Measurements from ENCODE around the gene PTRHD1.

The PTRHD1 gene

GRCh38 chr2:24793761-24794435, 707 bp upstream of the PTRHD1 start:
- TF ChIP-seq CTCF (IDR thresholded peaks at IDR 0.05; ENCODE audit: low read depth, low read length) = no peak
- DNase-seq (ENCODE audit: extremely low read depth, low read depth) = no peak

GRCh38 chr2:24792542-24792873, 683 bp downstream of the PTRHD1 start:
- DNase-seq (ENCODE audit: extremely low read depth, low read depth) = no peak
- TF ChIP-seq CTCF (IDR thresholded peaks at IDR 0.05; ENCODE audit: low read depth, low read length) = no peak

GRCh38 chr2:24791452-24791851, 1.7 kb downstream of the PTRHD1 start:
- no peak for DNase-seq (ENCODE audit: extremely low read depth, low read depth)
- TF ChIP-seq CTCF (IDR thresholded peaks at IDR 0.05; ENCODE audit: low read depth, low read length) = no peak

DNA sequence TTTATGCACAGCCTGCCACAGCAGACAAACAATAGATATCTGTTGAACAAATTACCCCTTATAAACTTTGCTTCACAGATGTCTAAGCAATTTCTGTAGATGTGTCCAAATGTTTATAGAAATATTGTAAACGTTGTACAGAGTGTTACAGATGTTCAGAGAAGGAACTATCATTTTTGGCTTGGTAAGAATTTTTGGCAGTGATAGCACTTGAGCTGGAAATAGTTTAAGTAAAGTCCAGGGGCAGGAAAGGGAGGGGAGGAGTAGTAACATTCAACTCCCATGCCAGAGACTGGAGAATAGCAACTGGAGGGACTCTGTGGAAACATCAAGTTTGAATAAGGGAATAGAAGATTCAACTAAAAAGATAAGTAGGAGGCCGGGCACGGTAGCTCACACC, 4.4 kb downstream of the PTRHD1 start:
- no peak for TF ChIP-seq CTCF (IDR thresholded peaks at IDR 0.05; ENCODE audit: low read depth, low read length)
- no peak for DNase-seq (ENCODE audit: extremely low read depth, low read depth)

DNA sequence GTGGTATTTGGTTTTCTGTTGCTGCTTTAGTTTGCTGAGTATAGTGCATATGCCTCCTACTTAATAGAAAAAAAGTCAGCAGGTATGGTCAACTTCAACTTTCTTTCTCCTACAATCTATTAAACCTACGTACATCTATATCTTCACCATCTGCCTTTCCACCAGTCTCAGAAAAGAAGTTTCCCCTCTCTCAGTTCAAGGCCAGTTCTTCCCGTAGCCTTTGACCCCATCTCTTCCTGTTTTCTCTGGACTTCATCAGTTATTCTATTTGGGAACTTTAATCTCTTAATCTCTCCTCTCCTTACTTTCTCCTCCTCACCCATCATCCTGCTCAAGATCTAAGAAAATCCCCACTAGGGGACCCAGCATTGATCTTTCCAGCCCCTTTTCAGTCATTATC, 5.7 kb downstream of the PTRHD1 start:
- DNase-seq (ENCODE audit: extremely low read depth, low read depth) = no peak
- TF ChIP-seq CTCF (IDR thresholded peaks at IDR 0.05; ENCODE audit: low read depth, low read length) = no peak

- TF ChIP-seq CTCF (IDR thresholded peaks at IDR 0.05; ENCODE audit: low read depth, low read length) = no peak
- no peak for DNase-seq (ENCODE audit: extremely low read depth, low read depth)
These were observed 7.4 kb downstream of the PTRHD1 start for GRCh38 chr2:24785671-24786321.

DNA sequence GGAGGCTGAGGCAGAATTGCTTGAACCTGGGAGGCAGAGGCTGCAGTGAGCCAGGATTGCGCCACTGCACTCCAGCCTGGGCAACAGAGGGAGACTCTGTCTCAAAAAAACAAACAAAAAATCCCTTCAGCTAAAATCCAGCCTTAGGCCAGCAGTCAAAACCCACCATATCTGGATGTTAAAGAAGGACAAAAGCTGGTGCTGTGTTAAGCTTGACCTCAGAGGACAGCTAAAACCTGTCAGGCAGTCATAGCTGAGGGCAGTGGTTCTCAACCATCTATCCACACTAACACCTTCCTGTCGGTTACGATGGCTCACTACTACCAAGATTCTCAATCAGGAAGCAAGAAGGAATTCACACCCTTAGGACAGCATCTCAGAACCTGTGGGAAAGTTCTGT, 9.6 kb downstream of the PTRHD1 start:
- no peak for DNase-seq (ENCODE audit: extremely low read depth, low read depth)
- no peak for TF ChIP-seq CTCF (IDR thresholded peaks at IDR 0.05; ENCODE audit: low read depth, low read length)
